Mesenchymal stem cell (in vitro differentiated cells and primary cell): Measurements from ENCODE around the gene AURKA.
A peak's percentile ranks its signal among the peaks of the same experiment; 100 is the strongest.

Experiments used
- DNase-seq: peaks from one replicate; pipeline ENCODE4 v3.0.0-alpha.2; 2013
- H2AFZ ChIP-seq: one replicate; pipeline ENCODE4 v1.6.1; 2013; ENCODE audit warnings: low read depth, mild to moderate bottlenecking, control low read depth, inconsistent platforms, low read length, moderate library complexity
- H2AK5ac ChIP-seq: 2 replicates; pipeline ENCODE4 v1.6.1; 2013; ENCODE audit warnings: low read length, moderate library complexity, mild to moderate bottlenecking, inconsistent platforms; ENCODE audit not compliant: severe bottlenecking
- H2BK120ac ChIP-seq: one replicate; pipeline ENCODE4 v1.6.1; 2013; ENCODE audit warnings: low read depth, mild to moderate bottlenecking, inconsistent platforms, low read length, moderate library complexity
- H2BK12ac ChIP-seq, 2 experiments: one replicate each; pipeline ENCODE4 v1.6.1; 2013; ENCODE audit warnings: inconsistent platforms in 2 of 2, low read length in 2 of 2, mild to moderate bottlenecking in 2 of 2, moderate library complexity in 2 of 2, control low read depth in 1 of 2
- H2BK15ac ChIP-seq: one replicate; pipeline ENCODE4 v1.6.1; 2013; ENCODE audit warnings: mild to moderate bottlenecking, low read depth, inconsistent platforms; ENCODE audit not compliant: poor library complexity, severe bottlenecking
- H2BK5ac ChIP-seq: 2 replicates; pipeline ENCODE4 v1.6.1; 2013; ENCODE audit warnings: low read depth, mild to moderate bottlenecking, low read length, control low read depth, inconsistent platforms; ENCODE audit not compliant: poor library complexity, severe bottlenecking
- H3K14ac ChIP-seq, 2 experiments: one replicate each; pipeline ENCODE4 v1.6.1; 2013; ENCODE audit warnings: inconsistent platforms in 2 of 2, low read length in 2 of 2, control low read depth in 1 of 2, mild to moderate bottlenecking in 1 of 2, moderate library complexity in 1 of 2
- H3K18ac ChIP-seq, 2 experiments: one replicate each; pipeline ENCODE4 v1.6.1; 2013; ENCODE audit warnings: inconsistent platforms in 2 of 2, low read length in 2 of 2, control low read depth in 1 of 2, low read depth in 1 of 2, mild to moderate bottlenecking in 1 of 2
- H3K23ac ChIP-seq, 2 experiments: one replicate each; pipeline ENCODE4 v1.6.1; 2013; ENCODE audit warnings: inconsistent platforms in 2 of 2, low read length in 2 of 2, mild to moderate bottlenecking in 2 of 2, moderate library complexity in 2 of 2, control low read depth in 1 of 2
- H3K27ac ChIP-seq: 2 replicates; pipeline ENCODE4 v1.5.1; 2013; ENCODE audit warnings: mild to moderate bottlenecking, moderate library complexity, low read length, control low read depth, inconsistent platforms; ENCODE audit not compliant: poor library complexity, severe bottlenecking
- H3K27me3 ChIP-seq, 2 experiments: 2 replicates each; pipeline versions ENCODE4 v1.6.1 to v1.7.0; 2013; ENCODE audit warnings: low read length in 2 of 2, mild to moderate bottlenecking in 2 of 2, moderate library complexity in 2 of 2, control low read depth in 1 of 2, inconsistent platforms in 1 of 2; ENCODE audit not compliant: control insufficient read depth in 1 of 2, insufficient read depth in 1 of 2
- H3K36me3 ChIP-seq, 2 experiments: 2 replicates each; pipeline versions ENCODE4 v1.6.1 to v1.7.0; 2013; ENCODE audit warnings: low read length in 2 of 2, control low read depth in 1 of 2, inconsistent platforms in 1 of 2, low read depth in 1 of 2, mild to moderate bottlenecking in 1 of 2; ENCODE audit not compliant: insufficient read depth in 2 of 2, control insufficient read depth in 1 of 2
- H3K4ac ChIP-seq, 2 experiments: one replicate each; pipeline ENCODE4 v1.6.1; 2013; ENCODE audit warnings: inconsistent platforms in 2 of 2, low read length in 2 of 2, mild to moderate bottlenecking in 2 of 2, moderate library complexity in 2 of 2, control low read depth in 1 of 2, low read depth in 1 of 2
- H3K4me1 ChIP-seq: 2 replicates; pipeline ENCODE4 v1.6.1; 2013; ENCODE audit warnings: low read depth, low read length, control low read depth; ENCODE audit not compliant: control insufficient read depth, insufficient read depth
- H3K4me2 ChIP-seq: 2 replicates; pipeline ENCODE4 v1.6.1; 2013; ENCODE audit warnings: low read length, mild to moderate bottlenecking, inconsistent platforms; ENCODE audit not compliant: poor library complexity, severe bottlenecking
- H3K4me3 ChIP-seq, 2 experiments: 2 replicates each; pipeline versions ENCODE4 v1.5.1 to v1.7.0; 2013; ENCODE audit warnings: low read length in 2 of 2, mild to moderate bottlenecking in 2 of 2, control low read depth in 1 of 2, low read depth in 1 of 2; ENCODE audit not compliant: insufficient read depth in 1 of 2
- H3K79me1 ChIP-seq: replicated peaks from 2 replicates; pipeline ENCODE4 v1.6.1; 2013; ENCODE audit warnings: mild to moderate bottlenecking, control low read depth, low read length, inconsistent platforms; ENCODE audit not compliant: poor library complexity, severe bottlenecking
- H3K9ac ChIP-seq: 2 replicates; pipeline ENCODE4 v1.7.0; 2013; ENCODE audit warnings: mild to moderate bottlenecking, low read length, moderate library complexity
- H3K9me3 ChIP-seq: 2 replicates; pipeline ENCODE4 v1.7.0; 2013; ENCODE audit warnings: mild to moderate bottlenecking, low read length; ENCODE audit not compliant: control insufficient read depth
- H4K8ac ChIP-seq: one replicate; pipeline ENCODE4 v1.6.1; 2013; ENCODE audit warnings: inconsistent platforms, mild to moderate bottlenecking, low read length, moderate library complexity
- H4K91ac ChIP-seq: one replicate; pipeline ENCODE4 v1.6.1; 2013; ENCODE audit warnings: mild to moderate bottlenecking, low read length, inconsistent platforms
- WGBS: methylation state at CpG from one replicate; pipeline ENCODE4 v1.1.7; 2013; ENCODE audit warnings: mixed read lengths; 5-methylcytosine and 5-hydroxymethylcytosine counted together

Gene AURKA

GRCh38 chr20:56371977-56372376, 20.0 kb downstream of the AURKA start:
- no peak overlapping the region for H2AK5ac ChIP-seq
- H2BK5ac ChIP-seq, result no peak overlapping the region
- peaks cover 2% of the 10 kb centered on the region for H3K4me1 ChIP-seq
- no peaks in the 10 kb centered on the region for H3K9me3 ChIP-seq
- H2BK12ac ChIP-seq, result no peak overlapping the region
- H3K27ac ChIP-seq, result no peak overlapping the region
- no peak overlapping the region for H3K18ac ChIP-seq
- H4K91ac ChIP-seq, result no peak overlapping the region
- no peaks in the 10 kb centered on the region for H3K27me3 ChIP-seq
- H3K4ac ChIP-seq, result no peak overlapping the region
- no peak overlapping the region for H3K9ac ChIP-seq
- H3K4me2 ChIP-seq, result no peak overlapping the region
- peaks cover 11 to 48% of the 10 kb centered on the region in 2 experiments for H3K36me3 ChIP-seq
- 95% methylated on average over 6 of the region's 11 CpGs for WGBS
- peaks cover 14% of the 10 kb centered on the region for H3K79me1 ChIP-seq
- no peak overlapping the region for H2BK15ac ChIP-seq
- H2BK120ac ChIP-seq, result no peak overlapping the region
- no peak overlapping the region for H3K23ac ChIP-seq
- no peak overlapping the region for H4K8ac ChIP-seq
- no peak overlapping the region for H2AFZ ChIP-seq
- no peak overlapping the region for H3K4me3 ChIP-seq
- no peak for DNase-seq
- no peak overlapping the region for H3K14ac ChIP-seq

DNA sequence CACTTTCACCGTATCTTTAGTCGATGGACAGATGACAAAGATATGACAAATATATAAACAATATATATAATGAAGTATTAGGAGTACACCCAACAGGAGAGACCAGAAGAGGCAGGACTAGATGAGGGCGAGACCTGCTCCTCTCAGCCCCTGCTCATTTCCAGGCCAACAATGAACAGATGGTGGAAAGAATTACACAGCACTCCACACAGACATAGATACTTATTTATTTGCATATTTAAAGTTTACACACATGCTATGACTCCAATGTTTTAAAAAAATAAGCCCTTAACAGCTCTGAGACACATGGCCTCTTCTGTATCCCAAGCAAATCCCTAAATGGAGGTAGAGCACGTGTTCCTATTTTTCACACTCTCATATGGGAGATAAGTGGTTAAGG, 22.8 kb downstream of the AURKA start:
- no peak overlapping the region for H4K8ac ChIP-seq
- H4K91ac ChIP-seq, result no peak overlapping the region
- no peaks in the 10 kb centered on the region for H3K27me3 ChIP-seq
- no peak overlapping the region for H2BK120ac ChIP-seq
- H3K36me3 ChIP-seq, result peaks cover 19 to 73% of the 10 kb centered on the region in 2 experiments
- H3K9me3 ChIP-seq, result no peaks in the 10 kb centered on the region
- H3K23ac ChIP-seq, result no peak overlapping the region
- H3K18ac ChIP-seq, result no peak overlapping the region
- no peak overlapping the region for H2BK12ac ChIP-seq
- no peak overlapping the region for H3K14ac ChIP-seq
- H3K4me2 ChIP-seq, result no peak overlapping the region
- peaks cover 11% of the 10 kb centered on the region for H3K79me1 ChIP-seq
- H3K4me3 ChIP-seq, result no peak overlapping the region
- no peak for DNase-seq
- H3K27ac ChIP-seq, result no peak overlapping the region
- no peak overlapping the region for H2BK15ac ChIP-seq
- H2AK5ac ChIP-seq, result no peak overlapping the region
- H2AFZ ChIP-seq, result no peak overlapping the region
- no peak overlapping the region for H3K9ac ChIP-seq
- peaks cover 2% of the 10 kb centered on the region for H3K4me1 ChIP-seq
- WGBS, result 92% methylated on average over 2 of the region's 4 CpGs
- H3K4ac ChIP-seq, result no peak overlapping the region
- no peak overlapping the region for H2BK5ac ChIP-seq

GRCh38 chr20:56368351-56369134, 23.5 kb downstream of the AURKA start:
- Histone ChIP-seq H3K18ac (no peak overlapping the region), H4K8ac (no peak overlapping the region), H2AFZ (no peak overlapping the region), H3K79me1 (peaks cover 15% of the 10 kb centered on the region), H2BK120ac (no peak overlapping the region), H2BK12ac (no peak overlapping the region), H3K14ac (no peak overlapping the region), H3K9ac (no peak overlapping the region), H4K91ac (no peak overlapping the region), H2BK5ac (no peak overlapping the region), H3K27ac (no peak overlapping the region), H3K27me3 (no peaks in the 10 kb centered on the region), H3K9me3 (no peaks in the 10 kb centered on the region), H3K4ac (no peak overlapping the region), H2BK15ac (no peak overlapping the region), H3K36me3 (peaks cover 19 to 76% of the 10 kb centered on the region in 2 experiments), H3K4me1 (no peaks in the 10 kb centered on the region), H3K4me2 (no peak overlapping the region), H3K4me3 (no peak overlapping the region), H3K23ac (no peak overlapping the region), H2AK5ac (no peak overlapping the region)
- no peak for DNase-seq
- WGBS, result 98% methylated on average over 5 of the region's 6 CpGs

DNA sequence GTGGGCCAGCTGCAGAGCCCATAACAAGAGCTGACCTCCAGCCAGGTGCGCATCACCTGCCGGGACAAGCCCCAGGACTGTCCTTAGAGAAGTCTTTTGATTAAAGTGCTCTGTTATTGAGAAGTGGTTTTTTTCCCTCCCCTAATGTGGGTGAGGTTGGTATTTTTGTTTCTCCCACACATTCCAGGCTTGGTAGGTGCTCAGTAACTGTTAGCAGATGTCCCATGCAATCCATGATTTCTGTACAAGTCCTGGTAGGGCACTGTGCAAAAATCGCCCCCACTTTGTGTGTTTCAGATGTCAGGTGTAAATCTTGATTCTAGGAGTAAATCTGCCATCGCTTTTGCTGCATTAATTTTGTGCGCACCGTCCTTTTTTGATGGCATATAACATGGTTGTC, 28.5 kb downstream of the AURKA start:
- no peak overlapping the region for H3K4ac ChIP-seq
- H2BK120ac ChIP-seq, result no peak overlapping the region
- H3K4me3 ChIP-seq, result no peak overlapping the region
- WGBS, result 90% methylated on average over 6 of the region's 6 CpGs
- no peak overlapping the region for H3K27ac ChIP-seq
- peak overlapping the region; percentile 50 for H4K8ac ChIP-seq
- peaks cover 17% of the 10 kb centered on the region for H3K4me1 ChIP-seq
- no peak overlapping the region for H3K14ac ChIP-seq
- no peak overlapping the region for H3K23ac ChIP-seq
- H3K27me3 ChIP-seq, result no peaks in the 10 kb centered on the region
- H3K36me3 ChIP-seq, result peaks cover 15 to 59% of the 10 kb centered on the region in 2 experiments
- no peak overlapping the region for H2BK5ac ChIP-seq
- no peak overlapping the region for H2BK15ac ChIP-seq
- DNase-seq, result no peak
- H3K79me1 ChIP-seq, result peaks cover 30% of the 10 kb centered on the region
- H2AK5ac ChIP-seq, result no peak overlapping the region
- no peak overlapping the region for H3K18ac ChIP-seq
- no peak overlapping the region for H4K91ac ChIP-seq
- H2AFZ ChIP-seq, result no peak overlapping the region
- no peak overlapping the region for H3K9ac ChIP-seq
- no peak overlapping the region for H3K4me2 ChIP-seq
- H2BK12ac ChIP-seq, result no peak overlapping the region
- no peaks in the 10 kb centered on the region for H3K9me3 ChIP-seq
